ENCODE data around the gene TTLL4.

TTLL4 gene, protein sequence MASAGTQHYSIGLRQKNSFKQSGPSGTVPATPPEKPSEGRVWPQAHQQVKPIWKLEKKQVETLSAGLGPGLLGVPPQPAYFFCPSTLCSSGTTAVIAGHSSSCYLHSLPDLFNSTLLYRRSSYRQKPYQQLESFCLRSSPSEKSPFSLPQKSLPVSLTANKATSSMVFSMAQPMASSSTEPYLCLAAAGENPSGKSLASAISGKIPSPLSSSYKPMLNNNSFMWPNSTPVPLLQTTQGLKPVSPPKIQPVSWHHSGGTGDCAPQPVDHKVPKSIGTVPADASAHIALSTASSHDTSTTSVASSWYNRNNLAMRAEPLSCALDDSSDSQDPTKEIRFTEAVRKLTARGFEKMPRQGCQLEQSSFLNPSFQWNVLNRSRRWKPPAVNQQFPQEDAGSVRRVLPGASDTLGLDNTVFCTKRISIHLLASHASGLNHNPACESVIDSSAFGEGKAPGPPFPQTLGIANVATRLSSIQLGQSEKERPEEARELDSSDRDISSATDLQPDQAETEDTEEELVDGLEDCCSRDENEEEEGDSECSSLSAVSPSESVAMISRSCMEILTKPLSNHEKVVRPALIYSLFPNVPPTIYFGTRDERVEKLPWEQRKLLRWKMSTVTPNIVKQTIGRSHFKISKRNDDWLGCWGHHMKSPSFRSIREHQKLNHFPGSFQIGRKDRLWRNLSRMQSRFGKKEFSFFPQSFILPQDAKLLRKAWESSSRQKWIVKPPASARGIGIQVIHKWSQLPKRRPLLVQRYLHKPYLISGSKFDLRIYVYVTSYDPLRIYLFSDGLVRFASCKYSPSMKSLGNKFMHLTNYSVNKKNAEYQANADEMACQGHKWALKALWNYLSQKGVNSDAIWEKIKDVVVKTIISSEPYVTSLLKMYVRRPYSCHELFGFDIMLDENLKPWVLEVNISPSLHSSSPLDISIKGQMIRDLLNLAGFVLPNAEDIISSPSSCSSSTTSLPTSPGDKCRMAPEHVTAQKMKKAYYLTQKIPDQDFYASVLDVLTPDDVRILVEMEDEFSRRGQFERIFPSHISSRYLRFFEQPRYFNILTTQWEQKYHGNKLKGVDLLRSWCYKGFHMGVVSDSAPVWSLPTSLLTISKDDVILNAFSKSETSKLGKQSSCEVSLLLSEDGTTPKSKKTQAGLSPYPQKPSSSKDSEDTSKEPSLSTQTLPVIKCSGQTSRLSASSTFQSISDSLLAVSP

DNA sequence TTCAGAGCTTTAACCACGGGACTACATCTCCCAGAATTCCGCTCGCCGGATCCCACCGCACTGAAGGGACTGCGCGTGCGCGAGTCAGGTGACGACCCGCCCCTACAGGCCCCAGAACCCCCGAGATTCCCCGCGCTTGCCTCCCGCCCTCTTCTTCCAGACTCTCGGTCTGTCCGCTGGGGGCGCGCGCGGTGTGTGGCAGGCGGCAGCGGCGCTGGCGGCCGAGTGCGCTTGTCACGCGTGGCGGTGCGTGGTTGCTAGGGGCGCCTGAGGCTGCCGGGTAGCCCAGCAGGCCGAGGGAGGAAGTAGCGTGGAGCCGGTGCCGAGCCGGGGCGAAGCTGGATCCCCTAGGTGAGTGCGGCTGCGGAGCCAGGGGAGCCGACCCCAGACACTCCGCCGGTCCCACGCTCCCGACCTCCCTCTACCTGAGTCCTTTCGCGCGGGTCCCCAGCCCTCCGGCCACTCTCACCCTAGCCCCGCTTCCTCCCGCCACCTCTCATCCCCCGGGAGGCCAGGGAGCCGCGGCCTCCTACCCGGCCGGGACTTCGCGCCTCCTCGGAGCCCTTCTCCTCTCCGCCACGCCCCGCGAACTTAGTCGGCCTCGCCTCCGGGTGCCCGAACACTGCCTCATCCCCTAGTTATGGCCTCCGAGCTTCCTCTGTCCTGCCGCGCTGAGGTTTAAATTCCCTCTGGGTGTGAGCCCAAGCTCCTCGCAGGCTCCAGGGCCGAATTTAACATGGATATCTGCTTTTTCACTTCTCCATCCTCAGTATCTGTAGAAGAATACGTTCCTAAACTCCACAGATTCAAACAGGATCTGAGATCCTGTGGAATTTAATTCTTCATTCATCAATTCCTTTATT is at the start of gene TTLL4:
TSS of gene TTLL4 (plus strand) at position 149 of the 863 bp plus-strand sequence. CDS start 26,842 bp downstream, outside the sequence.
- peak; percentile 96 for DNase-seq (ENCODE audit: low spot score)

DNA sequence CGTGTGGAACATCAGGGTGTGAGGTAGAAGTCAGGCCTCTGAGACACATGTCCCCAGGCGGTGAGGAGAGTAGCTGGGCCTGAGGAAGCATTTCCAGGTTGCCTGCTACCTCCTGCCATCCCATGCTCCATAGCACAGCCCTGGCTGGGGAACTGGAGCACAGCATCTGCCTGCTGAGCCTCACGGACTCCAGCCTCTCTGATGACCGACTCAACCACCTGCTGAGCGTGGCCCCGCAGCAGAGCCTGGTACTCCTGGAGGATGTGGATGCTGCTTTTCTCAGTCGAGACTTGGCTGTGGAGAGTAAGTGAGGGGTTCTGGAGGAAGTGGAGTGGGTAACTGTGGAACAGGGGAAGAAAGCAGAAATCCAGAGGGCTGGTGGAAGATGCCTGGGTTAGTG is 48.3 kb upstream of the TTLL4 start:
- no peak for DNase-seq (ENCODE audit: low spot score)

DNA sequence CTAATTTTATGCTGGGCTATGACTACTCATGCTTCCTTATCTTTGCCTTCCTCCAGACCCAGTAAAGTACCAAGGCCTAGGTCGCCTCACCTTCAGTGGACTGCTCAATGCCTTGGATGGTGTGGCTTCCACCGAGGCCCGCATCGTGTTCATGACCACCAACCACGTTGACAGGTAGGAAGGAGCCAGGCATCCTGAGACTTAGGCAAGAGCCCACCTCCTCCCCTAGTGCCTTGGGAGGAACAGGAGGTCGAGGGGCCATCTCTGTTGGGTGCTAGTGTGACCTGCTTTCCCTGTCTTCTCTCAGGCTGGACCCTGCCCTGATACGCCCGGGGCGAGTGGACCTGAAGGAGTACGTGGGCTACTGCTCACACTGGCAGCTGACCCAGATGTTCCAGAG is 47.8 kb upstream of the TTLL4 start:
- DNase-seq (ENCODE audit: low spot score): no peak

DNA sequence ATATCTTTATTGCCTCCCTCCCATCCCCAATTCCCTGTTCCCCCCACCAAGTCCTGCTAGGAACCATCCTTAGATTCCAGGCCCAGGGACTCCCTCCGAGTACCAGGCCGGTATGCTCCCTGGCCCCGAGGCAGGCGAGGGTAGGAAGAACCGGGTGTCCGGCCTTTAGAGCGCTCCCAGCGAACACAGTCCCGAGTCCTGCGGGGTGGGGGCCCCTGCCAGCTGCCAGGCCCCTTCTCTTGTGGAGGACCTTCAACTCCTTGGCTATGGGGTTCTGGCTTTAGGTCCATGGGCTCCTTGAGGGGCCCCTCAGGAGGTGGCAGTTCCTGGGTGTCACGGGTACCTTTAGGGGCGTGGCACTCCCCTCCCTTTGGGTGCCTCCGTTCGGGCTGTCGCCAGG is 46.7 kb upstream of the TTLL4 start:
- no peak for DNase-seq (ENCODE audit: low spot score)

DNA sequence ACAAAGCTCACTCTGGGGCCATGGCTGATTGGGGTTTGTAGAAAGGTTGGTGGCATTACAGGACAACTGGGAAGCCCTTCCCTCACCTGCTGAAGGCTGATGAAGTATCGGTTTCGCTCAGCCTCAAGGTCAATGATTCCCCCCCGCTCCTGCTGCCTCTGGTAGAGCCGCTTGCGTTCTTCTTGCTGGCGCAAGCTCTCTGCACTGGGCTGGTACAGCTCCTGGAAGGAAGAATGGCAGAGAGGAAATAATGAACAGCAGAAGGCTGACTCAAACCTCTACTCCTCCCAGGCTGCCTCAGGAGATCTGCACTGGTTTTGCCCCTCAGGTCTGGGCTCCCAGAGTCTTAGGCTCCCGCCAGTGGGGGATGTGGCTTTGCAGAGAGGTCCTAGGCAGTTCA is 46.0 kb upstream of the TTLL4 start:
- DNase-seq (ENCODE audit: low spot score): no peak

DNA sequence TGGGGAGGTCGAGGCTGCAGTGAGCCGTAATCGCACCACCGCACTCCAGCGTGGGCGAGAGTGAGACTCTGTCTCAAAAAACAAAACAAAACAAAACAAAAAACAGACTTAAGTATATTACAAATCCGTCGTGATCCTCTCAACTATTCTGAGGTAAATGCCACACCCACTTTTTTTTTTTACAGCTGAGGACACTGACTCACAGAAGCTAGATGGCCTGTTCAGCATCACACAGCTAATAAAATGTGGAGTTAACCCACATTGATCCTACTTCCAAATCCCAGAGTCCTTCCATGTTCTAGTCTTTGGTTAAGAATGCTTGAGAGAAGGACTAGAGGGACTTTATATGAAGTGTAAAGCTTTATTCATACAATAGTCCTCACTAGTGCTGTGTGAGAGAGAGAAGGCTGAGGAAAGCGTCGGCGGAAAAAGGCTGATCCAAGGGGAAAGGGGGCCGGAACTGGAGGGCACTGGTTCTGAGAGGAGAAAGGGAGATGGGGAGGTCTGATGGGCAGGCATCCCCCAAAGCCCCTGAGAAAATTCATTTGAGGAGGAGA is 39.5 kb upstream of the TTLL4 start:
- peak; percentile 18 for DNase-seq (ENCODE audit: low spot score)

DNA sequence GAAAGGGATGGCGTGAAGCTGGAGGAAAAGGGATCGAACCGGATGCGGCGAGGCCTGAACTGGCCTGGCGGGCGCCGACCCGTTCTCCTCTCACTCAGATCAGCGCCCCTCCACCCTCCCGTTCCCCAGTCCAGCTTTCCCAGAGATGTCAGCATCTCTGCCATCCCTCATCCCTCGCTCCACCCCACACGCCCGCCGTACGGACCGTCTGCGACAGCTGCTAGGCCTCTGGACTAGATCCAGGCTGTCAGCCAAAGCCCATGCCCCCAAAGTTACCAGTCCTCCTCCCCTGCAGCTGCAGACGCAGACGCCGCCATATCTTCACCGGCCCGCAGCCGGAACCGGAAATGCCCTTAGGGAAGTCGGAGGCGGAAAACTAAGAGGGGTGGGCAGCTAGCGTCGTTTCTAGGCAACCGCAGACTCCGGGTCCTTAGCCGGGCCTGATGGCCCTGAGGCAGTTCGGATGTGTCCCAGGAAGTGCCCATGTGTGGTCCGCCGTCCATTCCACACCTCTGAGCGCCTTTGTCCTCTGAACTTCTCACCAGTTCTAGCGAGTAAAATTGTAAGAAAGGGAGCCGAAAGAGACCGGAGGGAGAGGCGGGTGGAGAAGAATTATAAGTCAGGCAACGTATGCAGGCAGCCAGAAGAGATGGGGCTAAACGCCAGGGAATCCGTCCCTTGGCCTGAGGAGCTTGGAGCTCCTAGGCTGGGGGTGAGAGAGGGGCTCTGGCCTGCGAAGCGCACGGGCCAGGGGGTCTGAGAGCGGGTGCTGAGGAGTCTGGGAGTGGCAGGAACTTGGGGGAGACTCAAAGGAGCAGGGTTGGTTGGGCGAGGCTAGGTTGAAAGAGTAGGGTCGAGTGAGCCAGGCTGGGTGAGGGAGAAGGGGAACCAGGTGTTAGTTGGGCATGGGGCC is 38.7 kb upstream of the TTLL4 start, which contains the start of the genes RNF25 and STK36:
TSS of gene RNF25 (minus strand) at position 349 of the 913 bp plus-strand sequence. CDS start at position 317, 32 bp downstream.
TSS of gene STK36 (plus strand) at position 433 of the 913 bp plus-strand sequence. CDS start 744 bp downstream, outside the sequence.
- DNase-seq (ENCODE audit: low spot score): peak; percentile 60

DNA sequence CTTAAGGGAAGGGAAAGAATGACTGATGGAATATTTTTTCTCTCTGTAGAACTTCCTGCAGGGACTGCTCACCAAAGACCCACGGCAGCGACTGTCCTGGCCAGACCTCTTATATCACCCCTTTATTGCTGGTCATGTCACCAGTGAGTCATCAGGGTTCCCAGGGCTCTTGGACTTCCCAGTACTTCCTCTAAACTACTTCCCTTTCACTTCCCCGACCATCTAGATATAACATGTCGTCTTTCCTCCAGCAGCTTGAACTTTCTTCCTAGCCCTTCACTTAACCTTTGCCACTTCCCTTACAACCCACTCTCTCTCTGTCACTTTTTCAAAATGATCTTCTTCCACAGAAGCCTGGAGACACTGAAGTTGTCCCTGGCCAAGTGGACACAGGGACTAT is 31.5 kb upstream of the TTLL4 start:
- DNase-seq (ENCODE audit: low spot score): no peak

DNA sequence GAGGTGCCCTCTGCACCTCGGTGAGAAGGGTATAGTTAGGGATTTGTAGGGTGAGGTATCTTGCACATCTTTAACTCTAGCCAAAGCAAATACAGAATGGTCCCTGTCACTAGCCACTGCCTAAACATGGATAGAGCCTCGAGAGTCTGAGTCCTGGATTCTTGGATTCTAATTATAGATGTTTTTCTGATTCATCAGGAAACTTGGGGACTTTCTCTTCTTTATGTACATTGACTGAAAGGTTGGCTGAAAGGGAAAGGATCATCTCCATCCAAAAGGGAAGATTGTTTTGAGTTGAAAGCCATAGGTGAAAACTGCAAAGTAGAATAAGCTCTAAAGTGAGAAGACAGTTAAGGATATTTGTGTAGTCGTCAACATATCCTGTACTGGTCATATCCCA is 30.6 kb upstream of the TTLL4 start:
- no peak for DNase-seq (ENCODE audit: low spot score)

DNA sequence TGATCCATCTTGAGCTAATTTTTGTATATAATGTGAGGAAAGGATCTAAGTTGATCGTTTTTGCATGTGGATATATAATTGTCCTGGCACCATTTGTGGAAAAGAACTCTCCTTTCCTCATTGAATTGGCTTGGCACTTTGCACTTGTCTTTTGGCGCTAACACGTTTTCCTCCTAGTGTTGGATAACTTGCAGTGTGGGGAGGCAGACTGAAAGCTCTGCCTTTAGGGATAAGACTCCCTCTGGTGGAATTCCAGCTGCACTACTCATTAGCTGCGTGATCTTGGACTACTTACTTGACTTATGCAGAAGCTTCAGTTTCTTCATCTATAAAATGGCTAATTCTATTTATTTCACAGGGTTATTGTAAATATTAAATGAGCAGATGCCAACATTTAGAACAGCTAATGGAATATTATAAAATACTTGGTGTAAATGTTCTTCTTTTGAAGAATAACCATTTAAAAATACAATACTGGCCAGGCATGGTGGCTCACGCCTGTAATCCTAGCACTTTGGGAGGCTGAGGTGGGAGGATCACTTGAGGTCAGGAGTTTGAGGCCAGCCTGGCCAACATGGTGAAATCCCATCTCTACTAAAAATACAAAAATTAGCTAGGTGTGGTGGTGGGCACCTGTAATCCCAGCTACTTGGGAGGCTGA is 23.1 kb upstream of the TTLL4 start:
- peak; percentile 47 for DNase-seq (ENCODE audit: low spot score)

DNA sequence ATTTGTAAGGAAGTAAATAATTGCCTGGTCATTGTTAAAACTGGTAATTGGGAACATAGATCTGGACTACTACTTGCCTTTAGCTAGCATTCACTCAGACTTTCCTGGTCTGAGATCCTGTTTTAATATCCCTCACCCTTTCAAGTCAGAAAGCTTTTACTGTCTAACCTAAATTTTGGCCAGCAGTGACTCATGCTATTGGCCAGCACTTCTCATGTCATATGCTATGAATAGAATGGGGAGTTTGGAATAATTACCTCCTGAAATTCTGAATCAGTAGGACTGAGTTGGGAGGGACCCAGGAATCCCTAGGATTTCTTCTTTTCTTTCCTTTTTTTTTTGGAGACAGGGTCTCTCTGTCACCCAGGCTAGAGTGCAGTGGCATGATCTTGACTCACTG is 19.4 kb upstream of the TTLL4 start:
- no peak for DNase-seq (ENCODE audit: low spot score)

DNA sequence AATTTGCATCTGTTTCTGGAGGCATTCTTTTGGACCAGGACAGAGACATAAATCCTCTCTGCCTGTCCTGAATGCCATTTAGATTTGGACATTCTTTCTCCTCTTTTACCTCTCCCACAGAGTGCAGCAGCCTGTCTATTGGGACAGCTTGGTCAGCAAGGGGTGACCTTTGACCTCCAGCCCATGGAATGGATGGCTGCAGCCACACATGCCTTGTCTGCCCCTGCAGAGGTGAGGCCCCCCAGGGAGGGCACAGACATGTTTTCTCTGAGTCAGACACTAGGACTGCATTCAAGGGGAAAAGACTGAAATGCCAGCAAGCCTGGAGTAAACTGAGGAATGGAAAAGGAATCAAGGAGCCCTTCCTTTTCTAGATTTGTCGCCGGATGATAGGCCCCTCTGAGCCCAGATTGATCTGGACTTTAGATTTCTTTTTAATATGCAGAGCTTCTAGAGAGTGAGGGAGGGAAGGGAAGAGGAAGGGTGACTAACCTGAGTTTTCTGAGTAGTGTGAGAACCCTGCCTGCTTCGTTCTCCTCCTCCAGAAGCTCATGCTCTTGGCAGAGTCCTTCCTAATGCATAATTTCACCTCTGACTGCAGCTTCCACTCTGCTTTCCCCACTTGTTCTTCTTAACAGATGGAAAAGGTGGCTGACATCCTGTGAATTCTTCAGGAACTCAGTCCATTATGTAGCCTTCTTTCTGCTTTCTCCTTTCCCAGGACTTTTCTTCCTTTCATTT is 16.1 kb upstream of the TTLL4 start:
- no peak for DNase-seq (ENCODE audit: low spot score)

DNA sequence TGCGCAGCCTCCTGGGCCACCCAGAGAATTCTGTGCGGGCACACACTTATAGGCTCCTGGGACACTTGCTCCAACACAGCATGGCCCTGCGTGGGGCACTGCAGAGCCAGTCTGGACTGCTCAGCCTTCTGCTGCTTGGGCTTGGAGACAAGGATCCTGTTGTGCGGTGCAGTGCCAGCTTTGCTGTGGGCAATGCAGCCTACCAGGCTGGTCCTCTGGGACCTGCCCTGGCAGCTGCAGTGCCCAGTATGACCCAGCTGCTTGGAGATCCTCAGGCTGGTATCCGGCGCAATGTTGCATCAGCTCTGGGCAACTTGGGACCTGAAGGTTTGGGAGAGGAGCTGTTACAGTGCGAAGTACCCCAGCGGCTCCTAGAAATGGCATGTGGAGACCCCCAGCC is 11.8 kb upstream of the TTLL4 start:
- no peak for DNase-seq (ENCODE audit: low spot score)

DNA sequence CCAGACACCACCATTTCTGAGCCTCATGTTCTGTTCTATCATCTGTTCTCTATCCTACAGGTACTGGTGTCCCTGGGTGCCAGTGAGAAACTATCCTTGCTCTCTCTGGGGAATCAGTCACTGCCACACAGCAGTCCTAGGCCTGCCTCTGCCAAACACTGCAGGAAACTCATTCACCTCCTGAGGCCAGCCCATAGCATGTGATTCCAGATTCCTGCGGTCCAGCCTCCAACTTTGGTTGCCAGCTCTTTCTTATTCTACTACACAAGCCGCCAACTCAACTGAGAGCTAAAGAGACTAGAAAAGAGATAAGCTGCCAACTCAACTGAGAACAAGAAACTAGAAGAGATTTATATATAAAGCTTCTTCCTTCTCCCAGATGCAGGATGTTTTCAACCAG is 8.8 kb upstream of the TTLL4 start:
- no peak for DNase-seq (ENCODE audit: low spot score)

DNA sequence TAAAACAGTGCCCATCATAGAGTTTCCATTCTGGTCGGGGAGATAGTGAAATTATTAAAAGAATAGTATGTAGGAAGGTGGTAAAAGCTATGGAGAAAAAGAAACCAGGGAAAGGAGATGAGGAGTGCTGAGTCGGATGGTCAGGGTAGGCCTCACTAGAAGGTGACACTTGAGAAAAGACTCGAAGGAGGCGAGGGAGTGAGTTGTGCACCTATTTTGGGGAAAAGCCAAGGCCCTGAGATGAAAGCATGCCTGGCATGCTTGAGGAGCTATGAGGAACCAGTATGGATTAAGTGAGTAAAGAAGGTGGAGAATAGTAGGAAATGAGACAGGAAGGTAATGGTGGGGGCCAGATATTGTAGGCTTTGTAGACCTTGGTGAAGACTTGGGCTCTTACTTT is 7.3 kb upstream of the TTLL4 start:
- no peak for DNase-seq (ENCODE audit: low spot score)

DNA sequence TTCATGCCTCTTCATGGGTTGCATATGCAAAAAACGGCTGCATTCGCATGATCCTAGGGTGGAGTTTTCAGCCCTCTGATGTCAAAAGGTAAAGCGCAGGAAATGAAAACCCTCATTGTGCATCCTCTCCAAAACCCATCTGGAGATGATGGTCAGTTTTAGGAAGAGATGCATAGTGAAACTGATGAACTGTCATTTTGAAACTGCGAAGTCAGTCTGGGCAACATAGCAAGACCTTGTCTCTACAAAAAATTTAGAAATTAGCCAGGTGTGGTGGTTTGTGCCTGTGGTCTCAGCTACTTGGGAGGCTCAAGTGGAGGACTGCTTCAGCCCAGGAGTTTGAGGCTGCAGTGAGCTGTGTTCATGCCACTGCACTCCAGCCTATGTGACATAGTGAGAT is 2.5 kb upstream of the TTLL4 start:
- no peak for DNase-seq (ENCODE audit: low spot score)

DNA sequence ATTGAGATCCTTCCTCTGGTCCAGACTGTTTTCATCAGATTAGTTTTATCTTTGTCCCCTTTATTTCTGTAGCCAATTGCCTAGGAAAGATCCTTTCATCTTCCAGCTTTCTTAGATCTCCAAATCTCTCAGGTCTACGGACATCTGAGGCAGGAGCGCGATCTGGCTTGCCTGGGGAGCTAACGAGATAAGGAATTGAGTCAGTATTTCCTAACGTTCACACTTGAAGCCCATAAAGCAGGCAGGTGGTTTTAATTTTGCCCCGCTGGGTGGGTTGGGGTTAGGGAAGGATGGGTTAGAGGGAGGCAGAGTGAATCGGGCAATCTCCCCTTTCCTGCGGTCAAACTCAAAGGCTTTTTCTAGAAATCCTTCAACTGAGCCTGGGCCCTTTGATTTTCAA is 727 bp upstream of the TTLL4 start:
- no peak for DNase-seq (ENCODE audit: low spot score)

DNA sequence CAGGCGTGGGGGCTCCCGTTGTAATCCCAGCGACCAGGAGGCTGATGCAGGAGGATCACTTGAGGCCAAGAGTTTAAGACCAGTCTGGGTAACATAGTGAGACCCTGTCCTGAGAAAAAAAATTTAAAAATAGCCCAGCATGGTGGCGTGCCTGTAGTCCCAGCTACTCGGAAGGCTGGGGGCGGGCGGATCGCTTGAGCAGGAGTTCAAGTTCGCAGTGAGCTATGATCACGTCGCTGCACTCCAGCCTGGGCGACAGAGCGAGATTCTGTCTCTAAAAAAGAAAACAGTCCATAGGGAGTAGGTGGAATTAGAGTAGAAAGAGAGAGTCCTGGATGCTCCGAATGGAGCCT is 325 bp upstream of the TTLL4 start:
- DNase-seq (ENCODE audit: low spot score): no peak

DNA sequence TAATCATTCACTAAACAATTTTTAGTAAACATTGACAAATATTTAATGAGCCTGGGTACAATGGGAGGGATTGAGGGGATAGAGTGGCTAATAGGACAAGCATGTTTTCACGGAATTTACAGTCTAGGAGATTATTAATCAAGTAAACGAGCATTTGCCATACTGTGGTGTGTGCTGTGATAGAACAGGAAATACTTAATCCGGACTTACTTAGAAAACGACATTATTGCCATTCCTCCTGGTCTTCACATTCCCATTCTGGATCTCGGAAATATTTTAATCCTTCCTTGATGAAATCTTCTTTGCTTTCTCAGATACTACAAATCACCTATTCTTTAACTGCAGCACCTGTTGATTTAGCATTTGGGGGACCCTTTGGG is 905 bp downstream of the TTLL4 start:
- DNase-seq (ENCODE audit: low spot score): no peak

Measured in hematopoietic multipotent progenitor cell treated with erythropoietin and hydrocortisone succinate and interleukin-3 and kit ligand, for 17 days (in vitro differentiated cells).